Stimulated activated CD8-positive, alpha-beta memory T cell treated with anti-CD3 and anti-CD28 coated beads, Interleukin-4, amount 100 ng/mL, for 48 hours (primary cell): ENCODE results near the gene EEIG1.

Experiments
- DNase-seq: peaks from one replicate; pipeline ENCODE4 v3.0.0-alpha.2; 2020

The EEIG1 gene

GRCh38 chr9:127974001-127974768 lies 6.6 kb downstream of the EEIG1 start:
- DNase-seq = no peak

- DNase-seq = no peak
Measured at GRCh38 chr9:127973169-127974000, 7.4 kb downstream of the EEIG1 start.

GRCh38 chr9:127972236-127972871 lies 8.4 kb downstream of the EEIG1 start:
- no peak for DNase-seq

GRCh38 chr9:127971357-127972235 lies 9.2 kb downstream of the EEIG1 start:
- DNase-seq = no peak

GRCh38 chr9:127970401-127971313 lies 10.1 kb downstream of the EEIG1 start:
- DNase-seq = peak; percentile 76

GRCh38 chr9:127968700-127969383 lies 11.9 kb downstream of the EEIG1 start:
- no peak for DNase-seq

GRCh38 chr9:127968042-127968441 lies 12.7 kb downstream of the EEIG1 start:
- DNase-seq = peak; percentile 61

GRCh38 chr9:127967151-127967809 lies 13.5 kb downstream of the EEIG1 start:
- no peak for DNase-seq

GRCh38 chr9:127966416-127967150 lies 14.2 kb downstream of the EEIG1 start:
- no peak for DNase-seq

GRCh38 chr9:127965953-127966352 lies 14.8 kb downstream of the EEIG1 start:
- no peak for DNase-seq

GRCh38 chr9:127963359-127964064 lies 17.3 kb downstream of the EEIG1 start:
- DNase-seq = no peak

- DNase-seq = no peak
Measured at GRCh38 chr9:127963041-127963358, 17.8 kb downstream of the EEIG1 start.

GRCh38 chr9:127962278-127962677 lies 18.5 kb downstream of the EEIG1 start:
- no peak for DNase-seq

- DNase-seq = no peak
Measured at GRCh38 chr9:127961613-127962155, 19.1 kb downstream of the EEIG1 start.

- DNase-seq = no peak
Measured at GRCh38 chr9:127961155-127961490, 19.7 kb downstream of the EEIG1 start.

- DNase-seq = no peak
Measured at GRCh38 chr9:127960410-127961154, 20.2 kb downstream of the EEIG1 start.

- no peak for DNase-seq
Measured at GRCh38 chr9:127959841-127960409, 20.9 kb downstream of the EEIG1 start.

- DNase-seq = no peak
Measured at GRCh38 chr9:127959398-127959797, 21.4 kb downstream of the EEIG1 start.
